Neural cell (in vitro differentiated cells): ENCODE measurements around the gene OR10J1. TPM values are rescaled to one million over a fixed set of nuclear protein-coding genes. Genes with fewer than 3 reads are reported as not detected.
"Not testable (repeated sequence)": the region's sequence is repeated elsewhere in the genome, so short reads cannot be mapped to it uniquely, and the experiment has no call there.

Experiments
- H2AFZ ChIP-seq: fragments of 200-600, 300-800 bp; sonication (generic), shearing (Covaris generic); 2 replicates; pipeline ENCODE4 v1.6.0; 2014; ENCODE audit warnings: low read depth, mild to moderate bottlenecking, antibody characterized with exemption, low read length, moderate library complexity
- H3F3A ChIP-seq: fragments of 200-600 bp; shearing (Covaris generic); 2 replicates; pipeline ENCODE4 v1.6.1; 2016; ENCODE audit warnings: mild to moderate bottlenecking, moderate library complexity, mixed read lengths, antibody characterized with exemption, low read length; ENCODE audit not compliant: insufficient read depth, poor library complexity, severe bottlenecking
- H3K27ac ChIP-seq: fragments of 200-600, 300-800 bp; sonication (generic), shearing (Covaris generic); 2 replicates; pipeline ENCODE4 v1.5.1; 2014; ENCODE audit warnings: mild to moderate bottlenecking, low read length, moderate library complexity
- H3K27me3 ChIP-seq: fragments of 300-800, 200-600 bp; sonication (generic), shearing (Covaris generic); 2 replicates; pipeline ENCODE4 v1.6.0; 2014; ENCODE audit warnings: mild to moderate bottlenecking, low read depth, low read length, moderate library complexity; ENCODE audit not compliant: insufficient read depth
- H3K36me3 ChIP-seq: fragments of 300-800, 200-600 bp; sonication (generic), shearing (Covaris generic); 2 replicates; pipeline ENCODE4 v1.5.1; 2014; ENCODE audit warnings: mild to moderate bottlenecking, antibody characterized with exemption, low read length, moderate library complexity; ENCODE audit not compliant: insufficient read depth
- H3K4me2 ChIP-seq: fragments of 300-800, 200-600 bp; sonication (generic), shearing (Covaris generic); 2 replicates; pipeline ENCODE4 v1.6.0; 2014; ENCODE audit warnings: mild to moderate bottlenecking, low read length
- H3K4me3 ChIP-seq: fragments of 300-800, 200-600 bp; sonication (generic), shearing (Covaris generic); 2 replicates; pipeline ENCODE4 v1.5.1; 2014; ENCODE audit warnings: mild to moderate bottlenecking, low read length, moderate library complexity
- H3K79me2 ChIP-seq: fragments of 200-600 bp; shearing (Covaris generic); replicated peaks from 2 replicates; pipeline ENCODE4 v1.6.0; 2014; ENCODE audit warnings: mild to moderate bottlenecking, low read length, moderate library complexity; ENCODE audit not compliant: insufficient read depth
- H3K9ac ChIP-seq: fragments of 300-800, 200-600 bp; sonication (generic), shearing (Covaris generic); 2 replicates; pipeline ENCODE4 v1.6.1; 2016; ENCODE audit warnings: mild to moderate bottlenecking, low read length, mixed read lengths
- H3K9me2 ChIP-seq: fragments of 200-600 bp; shearing (Covaris generic); 2 replicates; pipeline ENCODE4 v1.6.1; 2016; ENCODE audit warnings: mild to moderate bottlenecking, low read length, mixed read lengths; ENCODE audit not compliant: insufficient read depth
- H3K9me3 ChIP-seq: fragments of 200-600, 300-800 bp; sonication (generic), shearing (Covaris generic); 2 replicates; pipeline ENCODE4 v1.6.1; 2016; ENCODE audit warnings: mild to moderate bottlenecking, mixed run types, low read length, moderate library complexity, mixed read lengths
- H4K20me1 ChIP-seq: fragments of 200-600 bp; shearing (Covaris generic); 2 replicates; pipeline ENCODE4 v1.6.1; 2016; ENCODE audit warnings: mild to moderate bottlenecking, mixed run types; ENCODE audit not compliant: insufficient read depth
- EP300 ChIP-seq: fragments of 450-650 bp; conservative IDR thresholded peaks from 2 replicates; pipeline ENCODE4 v1.6.1; 2014; ENCODE audit warnings: antibody characterized with exemption, mild to moderate bottlenecking, moderate library complexity; ENCODE audit not compliant: poor library complexity, severe bottlenecking
- EZH2 ChIP-seq: fragments of 200-600, 300-800 bp; shearing (Covaris generic), sonication (generic); IDR thresholded peaks from 2 replicates; pipeline ENCODE4 v1.6.1; 2014; ENCODE audit warnings: antibody characterized with exemption, low read length, borderline replicate concordance, mild to moderate bottlenecking; ENCODE audit not compliant: insufficient read depth, poor library complexity, severe bottlenecking
- MXI1 ChIP-seq: fragments of 450-650 bp; conservative IDR thresholded peaks from 2 replicates; pipeline ENCODE4 v1.6.1; 2014; ENCODE audit warnings: antibody characterized with exemption, mild to moderate bottlenecking; ENCODE audit not compliant: poor library complexity, severe bottlenecking
- POLR2AphosphoS5 ChIP-seq: IDR thresholded peaks from 2 replicates; pipeline ENCODE4 v1.6.1; 2012
- RAD21 ChIP-seq: fragments of 450-650 bp; conservative IDR thresholded peaks from 2 replicates; pipeline ENCODE4 v1.6.1; 2014; ENCODE audit warnings: antibody characterized with exemption, mild to moderate bottlenecking, moderate library complexity
- REST ChIP-seq: IDR thresholded peaks from 2 replicates; pipeline ENCODE4 v1.6.1; 2012; ENCODE audit warnings: borderline replicate concordance
- SMC3 ChIP-seq: fragments of 450-650 bp; conservative IDR thresholded peaks from 2 replicates; pipeline ENCODE4 v1.6.1; 2014; ENCODE audit warnings: antibody characterized with exemption, mild to moderate bottlenecking, moderate library complexity; ENCODE audit not compliant: poor library complexity
- TAF1 ChIP-seq: IDR thresholded peaks from 2 replicates; pipeline ENCODE4 v1.6.1; 2012; ENCODE audit warnings: low read depth
- polyA plus RNA-seq: library from polyadenylated mRNA; depleted of rRNA; stranded (reverse); fragments of >200 nt; gene quantifications from 2 replicates; pipeline ENCODE4 v1.2.3, GENCODE V29; 2014
- TF ChIP-seq, protein P1 (sequence below): fragments of 450-650 bp; IDR thresholded peaks from 2 replicates; pipeline ENCODE4 v1.5.1; 2014; ENCODE audit warnings: antibody characterized with exemption, mild to moderate bottlenecking, moderate library complexity; ENCODE audit not compliant: poor library complexity, severe bottlenecking

OR10J1 gene
- polyA plus RNA-seq, 1 donor from 2014 or later, result not detected

GRCh38 chr1:159448181-159448580 lies 8.7 kb downstream of the OR10J1 start:
- Histone ChIP-seq H2AFZ (no peak overlapping the region), H3K27ac (no peak overlapping the region), H3K4me3 (no peak overlapping the region), H3F3A (no peaks in the 10 kb centered on the region), H3K9me2 (no peaks in the 10 kb centered on the region), H3K4me2 (no peak overlapping the region), H3K79me2 (no peaks in the 10 kb centered on the region), H3K9ac (no peak overlapping the region), H3K36me3 (no peaks in the 10 kb centered on the region), H4K20me1 (no peaks in the 10 kb centered on the region), H3K9me3 (no peaks in the 10 kb centered on the region), H3K27me3 (no peaks in the 10 kb centered on the region)
- no peak for TF ChIP-seq EP300
- no peak for TF ChIP-seq TAF1
- no peak for TF ChIP-seq MXI1
- no peak for TF ChIP-seq POLR2AphosphoS5
- TF ChIP-seq EZH2, result no peak
- no peak for TF ChIP-seq SMC3
- TF ChIP-seq, protein P1, sequence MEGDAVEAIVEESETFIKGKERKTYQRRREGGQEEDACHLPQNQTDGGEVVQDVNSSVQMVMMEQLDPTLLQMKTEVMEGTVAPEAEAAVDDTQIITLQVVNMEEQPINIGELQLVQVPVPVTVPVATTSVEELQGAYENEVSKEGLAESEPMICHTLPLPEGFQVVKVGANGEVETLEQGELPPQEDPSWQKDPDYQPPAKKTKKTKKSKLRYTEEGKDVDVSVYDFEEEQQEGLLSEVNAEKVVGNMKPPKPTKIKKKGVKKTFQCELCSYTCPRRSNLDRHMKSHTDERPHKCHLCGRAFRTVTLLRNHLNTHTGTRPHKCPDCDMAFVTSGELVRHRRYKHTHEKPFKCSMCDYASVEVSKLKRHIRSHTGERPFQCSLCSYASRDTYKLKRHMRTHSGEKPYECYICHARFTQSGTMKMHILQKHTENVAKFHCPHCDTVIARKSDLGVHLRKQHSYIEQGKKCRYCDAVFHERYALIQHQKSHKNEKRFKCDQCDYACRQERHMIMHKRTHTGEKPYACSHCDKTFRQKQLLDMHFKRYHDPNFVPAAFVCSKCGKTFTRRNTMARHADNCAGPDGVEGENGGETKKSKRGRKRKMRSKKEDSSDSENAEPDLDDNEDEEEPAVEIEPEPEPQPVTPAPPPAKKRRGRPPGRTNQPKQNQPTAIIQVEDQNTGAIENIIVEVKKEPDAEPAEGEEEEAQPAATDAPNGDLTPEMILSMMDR, result no peak
- TF ChIP-seq REST, result no peak

- not testable (repeated sequence) for H3K4me2 ChIP-seq, H3K4me3 ChIP-seq, H4K20me1 ChIP-seq, H3K27ac ChIP-seq, H3K9me2 ChIP-seq, H3K36me3 ChIP-seq, H3K27me3 ChIP-seq, H3K79me2 ChIP-seq, H3K9ac ChIP-seq, H3F3A ChIP-seq, H2AFZ ChIP-seq, H3K9me3 ChIP-seq
These were observed 10.1 kb downstream of the OR10J1 start for GRCh38 chr1:159449605-159450004.

- Histone ChIP-seq H3K4me3 (no peak overlapping the region), H3K79me2 (no peaks in the 10 kb centered on the region), H2AFZ (no peak overlapping the region), H3K4me2 (no peak overlapping the region), H3K27me3 (no peaks in the 10 kb centered on the region), H3K27ac (no peak overlapping the region), H3K9me2 (no peaks in the 10 kb centered on the region), H3F3A (no peaks in the 10 kb centered on the region), H3K9ac (no peak overlapping the region), H3K9me3 (peaks cover 4% of the 10 kb centered on the region), H3K36me3 (no peaks in the 10 kb centered on the region), H4K20me1 (no peaks in the 10 kb centered on the region)
- TF ChIP-seq SMC3, result no peak
- TF ChIP-seq MXI1, result no peak
- TF ChIP-seq EP300, result no peak
- no peak for TF ChIP-seq RAD21
- TF ChIP-seq POLR2AphosphoS5, result no peak
- no peak for TF ChIP-seq REST
- TF ChIP-seq TAF1, result no peak
- TF ChIP-seq, protein P1, result no peak
These were observed 20.0 kb downstream of the OR10J1 start for GRCh38 chr1:159459551-159459950.
